ENCODE measurements around the gene OPCML. TPM values are rescaled to one million over a fixed set of nuclear protein-coding genes. Genes with fewer than 3 reads are reported as not detected.

OPCML gene
- total RNA-seq, 3 donors from 2014 or later (not counting 1 experiment from before 2014, with no cell fraction given) = not detected

DNA sequence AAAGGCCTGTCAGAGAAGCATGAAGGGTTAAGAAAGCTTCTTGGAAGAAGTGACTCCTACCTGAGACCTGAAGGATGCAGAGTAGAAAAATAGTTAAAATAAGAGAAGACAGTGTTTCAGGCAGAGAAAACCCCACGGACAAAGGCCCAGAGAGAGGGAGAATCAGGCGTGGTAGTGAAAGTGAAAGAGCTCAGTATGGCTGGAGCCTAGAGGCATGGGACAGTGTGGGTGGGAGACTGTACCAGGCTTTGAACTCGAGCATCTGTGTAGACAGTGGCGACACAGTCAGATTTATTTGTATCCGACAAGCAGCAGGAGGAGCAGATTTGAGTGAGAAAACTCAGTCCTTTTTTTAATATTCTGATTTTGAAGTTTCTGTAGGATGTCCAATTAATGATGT, 360.0 kb downstream of the OPCML start:
- Mint-ChIP-seq H3K4me3 (no peak overlapping the region), H3K27ac (no peak overlapping the region), H3K36me3 (no peaks in the 10 kb centered on the region), H3K27me3 (ENCODE audit: low read depth in 2 of 2) (peaks cover 0 to 3% of the 10 kb centered on the region in 2 donors), H3K4me1 (no peaks in the 10 kb centered on the region), H3K9me3 (no peaks in the 10 kb centered on the region)
- Histone ChIP-seq H3K27ac (ENCODE audit: low read length) (no peak overlapping the region), H3K36me3 (ENCODE audit: control insufficient read depth, insufficient read depth, low read length) (no peaks in the 10 kb centered on the region), H3K4me3 (ENCODE audit: low read length) (no peak overlapping the region), H3K27me3 (ENCODE audit: control insufficient read depth, insufficient read depth, low read length) (no peaks in the 10 kb centered on the region), H3K9me3 (ENCODE audit: control insufficient read depth, insufficient read depth, low read length) (no peaks in the 10 kb centered on the region), H3K4me1 (ENCODE audit: control insufficient read depth, insufficient read depth, low read length) (no peaks in the 10 kb centered on the region)
- DNase-seq (no peak), ATAC-seq (no peak)
- intact Hi-C loops (cut with micrococcal nuclease) = no loop called here
- 63% methylated on average over 5 of the region's 5 CpGs for WGBS (ENCODE audit: insufficient coverage)
- no peak for TF ChIP-seq CTCF (IDR thresholded peaks at IDR 0.05)

- no peak for DNase-seq
- Mint-ChIP-seq H3K27ac (no peak overlapping the region), H3K27me3 (ENCODE audit: low read depth in 2 of 2) (peaks cover 0 to 3% of the 10 kb centered on the region in 2 donors), H3K9me3 (no peaks in the 10 kb centered on the region), H3K4me1 (no peaks in the 10 kb centered on the region), H3K36me3 (no peaks in the 10 kb centered on the region), H3K4me3 (no peak overlapping the region)
- H3K27ac ChIP-seq (ENCODE audit: low read length) = no peak overlapping the region
- intact Hi-C loops (cut with micrococcal nuclease) = no loop called here
- TF ChIP-seq CTCF (IDR thresholded peaks at IDR 0.05) = no peak
- no peaks in the 10 kb centered on the region for H3K27me3 ChIP-seq (ENCODE audit: control insufficient read depth, insufficient read depth, low read length)
- no peak overlapping the region for H3K4me3 ChIP-seq (ENCODE audit: low read length)
- no peaks in the 10 kb centered on the region for H3K4me1 ChIP-seq (ENCODE audit: control insufficient read depth, insufficient read depth, low read length)
- no peak for ATAC-seq
- 97% methylated on average over 4 of the region's 4 CpGs for WGBS (ENCODE audit: insufficient coverage)
- H3K36me3 ChIP-seq (ENCODE audit: control insufficient read depth, insufficient read depth, low read length) = no peaks in the 10 kb centered on the region
- H3K9me3 ChIP-seq (ENCODE audit: control insufficient read depth, insufficient read depth, low read length) = no peaks in the 10 kb centered on the region
Measured at GRCh38 chr11:133171374-133171773, 360.9 kb downstream of the OPCML start.

DNA sequence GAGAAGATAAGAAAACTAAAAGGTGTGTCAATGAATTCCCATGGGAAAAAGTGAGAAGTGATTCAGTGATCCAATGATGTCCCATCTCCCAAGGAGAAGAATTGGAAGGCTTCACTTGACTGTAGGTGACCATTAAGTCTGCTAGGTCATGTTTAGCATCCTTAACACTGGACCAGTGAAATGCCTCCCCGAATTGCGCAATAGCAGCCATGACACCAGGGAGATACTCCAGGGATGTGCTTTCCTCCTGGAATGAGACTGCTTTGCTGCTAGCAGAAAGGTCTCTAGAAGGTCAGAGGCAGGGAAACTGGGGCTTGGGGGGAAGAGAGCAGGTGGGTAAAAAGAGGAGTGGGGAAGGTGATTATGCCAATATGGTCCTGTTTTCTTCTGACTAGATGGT, 364.3 kb downstream of the OPCML start:
- Mint-ChIP-seq H3K4me1 (peaks cover 0 to 4% of the 10 kb centered on the region in 2 donors), H3K36me3 (no peaks in the 10 kb centered on the region), H3K4me3 (no peak overlapping the region), H3K27ac (no peak overlapping the region), H3K9me3 (no peaks in the 10 kb centered on the region), H3K27me3 (ENCODE audit: low read depth in 2 of 2) (peaks cover 0 to 3% of the 10 kb centered on the region in 2 donors)
- no peak for TF ChIP-seq CTCF (IDR thresholded peaks at IDR 0.05)
- H3K27me3 ChIP-seq (ENCODE audit: control insufficient read depth, insufficient read depth, low read length) = no peaks in the 10 kb centered on the region
- no peaks in the 10 kb centered on the region for H3K4me1 ChIP-seq (ENCODE audit: control insufficient read depth, insufficient read depth, low read length)
- ATAC-seq (no peak), DNase-seq (no peak)
- no peaks in the 10 kb centered on the region for H3K36me3 ChIP-seq (ENCODE audit: control insufficient read depth, insufficient read depth, low read length)
- no peaks in the 10 kb centered on the region for H3K9me3 ChIP-seq (ENCODE audit: control insufficient read depth, insufficient read depth, low read length)
- intact Hi-C loops (cut with micrococcal nuclease) = no loop called here
- no peak overlapping the region for H3K4me3 ChIP-seq (ENCODE audit: low read length)
- 89% methylated on average over 2 of the region's 2 CpGs for WGBS (ENCODE audit: insufficient coverage)
- H3K27ac ChIP-seq (ENCODE audit: low read length) = no peak overlapping the region

DNA sequence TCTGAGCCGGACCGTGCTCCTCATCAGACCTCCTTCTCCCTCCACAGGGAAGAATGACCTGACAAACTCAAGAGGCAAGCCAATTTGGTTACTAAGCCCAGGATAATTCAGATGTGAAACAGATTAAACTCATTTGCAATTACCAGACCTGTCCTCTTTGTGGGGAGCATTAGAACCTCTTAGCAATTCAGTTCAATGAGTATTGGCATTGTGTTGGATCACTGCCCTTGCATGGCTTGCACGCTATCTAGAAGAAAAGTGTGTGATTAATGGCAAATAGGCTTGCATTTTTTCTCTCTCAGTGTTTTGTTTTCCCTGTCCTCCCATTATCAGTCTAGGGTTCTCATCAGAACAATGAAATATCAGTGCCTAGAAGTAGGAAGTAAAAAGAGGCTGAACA, 365.6 kb downstream of the OPCML start:
- Mint-ChIP-seq H3K4me1 (peaks cover 0 to 4% of the 10 kb centered on the region in 2 donors), H3K36me3 (no peaks in the 10 kb centered on the region), H3K4me3 (no peak overlapping the region), H3K9me3 (no peaks in the 10 kb centered on the region), H3K27me3 (ENCODE audit: low read depth in 2 of 2) (peaks cover 0 to 3% of the 10 kb centered on the region in 2 donors), H3K27ac (no peak overlapping the region)
- H3K36me3 ChIP-seq (ENCODE audit: control insufficient read depth, insufficient read depth, low read length) = no peaks in the 10 kb centered on the region
- 82% methylated on average over 3 of the region's 3 CpGs for WGBS (ENCODE audit: insufficient coverage)
- TF ChIP-seq CTCF (IDR thresholded peaks at IDR 0.05) = no peak
- no peak overlapping the region for H3K27ac ChIP-seq (ENCODE audit: low read length)
- no peak overlapping the region for H3K4me3 ChIP-seq (ENCODE audit: low read length)
- intact Hi-C loops (cut with micrococcal nuclease) = no loop called here
- H3K4me1 ChIP-seq (ENCODE audit: control insufficient read depth, insufficient read depth, low read length) = no peaks in the 10 kb centered on the region
- no peak for ATAC-seq
- H3K27me3 ChIP-seq (ENCODE audit: control insufficient read depth, insufficient read depth, low read length) = no peaks in the 10 kb centered on the region
- no peaks in the 10 kb centered on the region for H3K9me3 ChIP-seq (ENCODE audit: control insufficient read depth, insufficient read depth, low read length)
- no peak for DNase-seq

Data from natural killer cell (primary cell).